HFF-Myc (cell line): ENCODE measurements around the gene CCSER1.

Source experiments
- DNase-seq: peaks from one replicate; pipeline ENCODE4 v3.0.0-alpha.2; 2011; ENCODE audit warnings: low read depth; ENCODE audit errors: extremely low read depth
- H3K4me3 ChIP-seq: replicated peaks from 2 replicates; pipeline ENCODE4 v1.5.1; 2011; ENCODE audit warnings: low read depth, mild to moderate bottlenecking, control low read depth, low read length
- TF ChIP-seq, protein P1 (sequence below): IDR thresholded peaks from 2 replicates; pipeline ENCODE4 v1.5.1; 2012; ENCODE audit warnings: mild to moderate bottlenecking, low read depth, low read length, control low read depth; ENCODE audit errors: missing control alignments

Gene CCSER1

DNA sequence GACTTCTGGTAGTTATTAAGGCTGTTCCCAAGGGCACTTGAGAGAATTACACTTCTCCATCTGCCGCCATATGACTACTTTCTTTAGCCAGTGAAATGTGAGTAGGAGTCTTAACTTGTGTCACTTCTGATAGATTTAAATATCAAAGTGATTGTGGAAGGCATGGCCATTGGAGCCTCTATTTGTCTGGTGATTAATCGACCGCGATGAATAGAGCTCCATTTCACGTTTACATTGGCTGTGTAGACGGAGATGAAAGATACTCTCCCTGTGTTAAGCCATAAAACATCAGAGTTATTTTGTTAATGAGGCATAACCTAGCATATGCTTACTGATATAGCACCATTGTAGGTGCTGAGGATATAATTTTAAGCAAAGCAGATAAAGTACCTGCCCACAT lies 852.4 kb downstream of the CCSER1 start:
- no peak overlapping the region for H3K4me3 ChIP-seq
- no peak for DNase-seq
- TF ChIP-seq, protein P1, sequence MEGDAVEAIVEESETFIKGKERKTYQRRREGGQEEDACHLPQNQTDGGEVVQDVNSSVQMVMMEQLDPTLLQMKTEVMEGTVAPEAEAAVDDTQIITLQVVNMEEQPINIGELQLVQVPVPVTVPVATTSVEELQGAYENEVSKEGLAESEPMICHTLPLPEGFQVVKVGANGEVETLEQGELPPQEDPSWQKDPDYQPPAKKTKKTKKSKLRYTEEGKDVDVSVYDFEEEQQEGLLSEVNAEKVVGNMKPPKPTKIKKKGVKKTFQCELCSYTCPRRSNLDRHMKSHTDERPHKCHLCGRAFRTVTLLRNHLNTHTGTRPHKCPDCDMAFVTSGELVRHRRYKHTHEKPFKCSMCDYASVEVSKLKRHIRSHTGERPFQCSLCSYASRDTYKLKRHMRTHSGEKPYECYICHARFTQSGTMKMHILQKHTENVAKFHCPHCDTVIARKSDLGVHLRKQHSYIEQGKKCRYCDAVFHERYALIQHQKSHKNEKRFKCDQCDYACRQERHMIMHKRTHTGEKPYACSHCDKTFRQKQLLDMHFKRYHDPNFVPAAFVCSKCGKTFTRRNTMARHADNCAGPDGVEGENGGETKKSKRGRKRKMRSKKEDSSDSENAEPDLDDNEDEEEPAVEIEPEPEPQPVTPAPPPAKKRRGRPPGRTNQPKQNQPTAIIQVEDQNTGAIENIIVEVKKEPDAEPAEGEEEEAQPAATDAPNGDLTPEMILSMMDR: no peak

GRCh38 chr4:90982813-90983212 lies 855.6 kb downstream of the CCSER1 start:
- no peak for DNase-seq
- TF ChIP-seq, protein P1: no peak
- no peak overlapping the region for H3K4me3 ChIP-seq

GRCh38 chr4:90990284-90990683 lies 863.1 kb downstream of the CCSER1 start:
- no peak overlapping the region for H3K4me3 ChIP-seq
- TF ChIP-seq, protein P1: no peak
- no peak for DNase-seq

DNA sequence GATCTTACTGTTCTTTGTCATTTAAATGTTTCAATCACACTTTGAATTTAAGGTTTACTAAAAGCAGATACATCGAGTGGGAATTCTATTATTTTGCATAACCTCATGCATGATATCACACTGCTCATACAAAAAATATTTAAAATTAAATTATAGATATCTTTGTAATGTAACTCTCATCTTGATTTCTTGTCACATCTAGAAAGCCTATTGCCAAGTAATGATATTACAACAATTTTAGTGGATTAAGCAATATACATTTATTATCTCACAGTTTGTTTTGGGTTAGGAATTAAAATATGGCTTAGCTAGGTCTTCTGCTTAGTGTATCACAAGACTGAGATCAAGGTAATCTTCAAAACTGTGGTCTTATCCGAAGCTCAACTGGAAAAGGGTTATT lies 865.0 kb downstream of the CCSER1 start:
- DNase-seq: no peak
- TF ChIP-seq, protein P1: no peak
- no peak overlapping the region for H3K4me3 ChIP-seq

- no peak overlapping the region for H3K4me3 ChIP-seq
- TF ChIP-seq, protein P1: no peak
- no peak for DNase-seq
Observed at GRCh38 chr4:90994851-90995574, 867.8 kb downstream of the CCSER1 start.

GRCh38 chr4:90995996-90996395 lies 868.8 kb downstream of the CCSER1 start:
- no peak overlapping the region for H3K4me3 ChIP-seq
- TF ChIP-seq, protein P1: no peak
- no peak for DNase-seq

- no peak for DNase-seq
- H3K4me3 ChIP-seq: no peak overlapping the region
- TF ChIP-seq, protein P1: no peak
Observed at GRCh38 chr4:90996813-90997212, 869.6 kb downstream of the CCSER1 start.
